Measurements from ENCODE around the gene OR2F1. TPM values are rescaled to one million over a fixed set of nuclear protein-coding genes. Genes with fewer than 3 reads are reported as not detected.
"Not testable (repeated sequence)": the region's sequence is repeated elsewhere in the genome, so short reads cannot be mapped to it uniquely, and the experiment has no call there.

The OR2F1 gene
- total RNA-seq, 1 donor from 2014 or later, result not detected

- peaks cover 1% of the 10 kb centered on the region for H3K4me1 Mint-ChIP-seq (ENCODE audit: unreplicated experiment)
- no peaks in the 10 kb centered on the region for H3K36me3 Mint-ChIP-seq (ENCODE audit: unreplicated experiment)
- H3K27me3 Mint-ChIP-seq (ENCODE audit: unreplicated experiment), result peaks cover 36% of the 10 kb centered on the region
- H3K27ac Mint-ChIP-seq (ENCODE audit: unreplicated experiment), result no peak overlapping the region
- no peak for DNase-seq (ENCODE audit: extremely low spot score, unreplicated experiment)
- peaks cover 7% of the 10 kb centered on the region for H3K9me3 Mint-ChIP-seq (ENCODE audit: unreplicated experiment)
- no peak overlapping the region for H3K4me3 Mint-ChIP-seq (ENCODE audit: unreplicated experiment)
- no peak for TF ChIP-seq CTCF (IDR thresholded peaks at IDR 0.05)
These were observed 51.5 kb downstream of the OR2F1 start for GRCh38 chr7:144006029-144006691.

GRCh38 chr7:144006692-144007042 lies 52.0 kb downstream of the OR2F1 start:
- no peak for DNase-seq (ENCODE audit: extremely low spot score, unreplicated experiment)
- no peak for TF ChIP-seq CTCF (IDR thresholded peaks at IDR 0.05)
- Mint-ChIP-seq H3K27me3 (ENCODE audit: unreplicated experiment) (peaks cover 32% of the 10 kb centered on the region), H3K4me1 (ENCODE audit: unreplicated experiment) (peaks cover 1% of the 10 kb centered on the region), H3K36me3 (ENCODE audit: unreplicated experiment) (no peaks in the 10 kb centered on the region), H3K27ac (ENCODE audit: unreplicated experiment) (no peak overlapping the region), H3K4me3 (ENCODE audit: unreplicated experiment) (no peak overlapping the region), H3K9me3 (ENCODE audit: unreplicated experiment) (peaks cover 7% of the 10 kb centered on the region)

GRCh38 chr7:144009361-144009760 lies 54.7 kb downstream of the OR2F1 start:
- Mint-ChIP-seq H3K4me1 (ENCODE audit: unreplicated experiment) (peaks cover 1% of the 10 kb centered on the region), H3K36me3 (ENCODE audit: unreplicated experiment) (no peaks in the 10 kb centered on the region), H3K9me3 (ENCODE audit: unreplicated experiment) (peaks cover 7% of the 10 kb centered on the region), H3K27ac (ENCODE audit: unreplicated experiment) (no peak overlapping the region), H3K27me3 (ENCODE audit: unreplicated experiment) (peaks cover 20% of the 10 kb centered on the region), H3K4me3 (ENCODE audit: unreplicated experiment) (no peak overlapping the region)
- DNase-seq (ENCODE audit: extremely low spot score, unreplicated experiment), result no peak
- TF ChIP-seq CTCF (IDR thresholded peaks at IDR 0.05), result no peak

GRCh38 chr7:144010061-144010460 lies 55.4 kb downstream of the OR2F1 start:
- H3K27ac Mint-ChIP-seq (ENCODE audit: unreplicated experiment), result not testable (repeated sequence)

GRCh38 chr7:144010821-144011220 lies 56.2 kb downstream of the OR2F1 start:
- not testable (repeated sequence) for H3K27ac Mint-ChIP-seq (ENCODE audit: unreplicated experiment); H3K4me3 Mint-ChIP-seq (ENCODE audit: unreplicated experiment); H3K36me3 Mint-ChIP-seq (ENCODE audit: unreplicated experiment); DNase-seq (ENCODE audit: extremely low spot score, unreplicated experiment); H3K9me3 Mint-ChIP-seq (ENCODE audit: unreplicated experiment); H3K4me1 Mint-ChIP-seq (ENCODE audit: unreplicated experiment)
- H3K27me3 Mint-ChIP-seq (ENCODE audit: unreplicated experiment), result peaks cover 17% of the 10 kb centered on the region

More at GRCh38 chr7:144010061-144010460, 55.4 kb downstream of the OR2F1 start:
- not testable (repeated sequence) for H3K9me3 Mint-ChIP-seq (ENCODE audit: unreplicated experiment); H3K4me3 Mint-ChIP-seq (ENCODE audit: unreplicated experiment); DNase-seq (ENCODE audit: extremely low spot score, unreplicated experiment); H3K36me3 Mint-ChIP-seq (ENCODE audit: unreplicated experiment); H3K4me1 Mint-ChIP-seq (ENCODE audit: unreplicated experiment)
- H3K27me3 Mint-ChIP-seq (ENCODE audit: unreplicated experiment), result peaks cover 20% of the 10 kb centered on the region

GRCh38 chr7:144011458-144012230 lies 57.0 kb downstream of the OR2F1 start:
- Mint-ChIP-seq H3K27me3 (ENCODE audit: unreplicated experiment) (peaks cover 14% of the 10 kb centered on the region), H3K36me3 (ENCODE audit: unreplicated experiment) (no peaks in the 10 kb centered on the region)
- no peak for DNase-seq (ENCODE audit: extremely low spot score, unreplicated experiment)

More at GRCh38 chr7:144011458-144012230, 57.0 kb downstream of the OR2F1 start:
- H3K4me3 Mint-ChIP-seq (ENCODE audit: unreplicated experiment), result no peak overlapping the region
- H3K9me3 Mint-ChIP-seq (ENCODE audit: unreplicated experiment), result peaks cover 7% of the 10 kb centered on the region
- no peak overlapping the region for H3K27ac Mint-ChIP-seq (ENCODE audit: unreplicated experiment)
- peak; percentile 45 for TF ChIP-seq CTCF (IDR thresholded peaks at IDR 0.05)
- H3K4me1 Mint-ChIP-seq (ENCODE audit: unreplicated experiment), result no peaks in the 10 kb centered on the region

Data from osteocyte (in vitro differentiated cells).